SH-SY5Y (cell line): ENCODE data around the gene DMD.

ENCODE experiments used
- GATA2 ChIP-seq: IDR thresholded peaks from 2 replicates; pipeline ENCODE4 v1.6.1; 2011; ENCODE audit warnings: mild to moderate bottlenecking, low read depth, low read length
- GATA3 ChIP-seq: IDR thresholded peaks from 2 replicates; pipeline ENCODE4 v1.6.1; 2011; ENCODE audit warnings: low read depth, mild to moderate bottlenecking, low read length, moderate library complexity

DNA sequence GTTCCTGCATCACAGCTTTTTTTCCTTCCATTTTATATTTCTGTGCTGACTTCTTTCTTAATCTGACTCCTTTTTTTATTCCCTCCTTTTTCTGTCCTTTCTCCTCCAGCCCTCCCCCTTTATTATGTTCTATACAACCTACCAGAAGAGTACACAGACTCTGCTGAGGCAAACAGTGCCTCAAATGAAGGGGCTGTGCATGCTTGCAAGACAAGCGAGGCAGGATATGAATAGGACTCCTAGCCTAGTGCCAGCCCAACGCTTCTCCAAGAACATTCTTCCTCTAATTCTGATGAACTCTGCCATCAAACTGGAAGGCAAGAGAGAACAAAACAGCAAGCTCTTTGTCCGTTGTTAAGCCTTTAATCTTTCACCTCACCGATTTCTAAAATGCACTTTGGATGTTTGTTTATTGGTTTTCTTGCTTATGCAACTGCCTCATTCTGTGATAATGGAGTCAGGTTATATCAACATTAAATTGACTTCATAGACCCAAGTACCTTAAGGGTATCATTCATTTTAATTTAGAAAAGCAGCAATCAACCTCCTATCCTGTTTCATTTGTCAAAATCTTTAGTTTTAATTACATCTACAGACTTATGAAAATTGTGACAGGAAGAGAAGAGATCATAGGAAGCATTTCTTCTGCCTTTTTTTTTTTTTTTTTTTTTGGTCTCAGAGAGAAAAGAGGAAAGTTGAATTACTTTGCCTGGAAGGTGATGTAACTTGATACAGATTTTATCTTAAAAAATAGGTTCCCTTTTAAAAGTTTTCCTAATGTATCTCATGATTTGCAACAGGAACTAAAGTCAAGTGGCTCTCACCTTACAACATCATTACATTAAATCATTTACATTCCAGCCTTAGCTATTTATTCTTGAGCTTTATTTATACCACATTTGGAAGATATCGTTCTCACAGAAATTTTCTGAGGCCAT, 1854.8 kb downstream of the DMD start:
- TF ChIP-seq GATA2 (no peak), GATA3 (no peak)
